GM12878 (cell line): Measurements from ENCODE around the gene PARD6B. TPM values are rescaled to one million over a fixed set of nuclear protein-coding genes. Genes with fewer than 3 reads are reported as not detected.

ENCODE experiments used
- FOS ChIP-seq: IDR thresholded peaks from 3 replicates; pipeline ENCODE4 v1.6.1; 2011; ENCODE audit warnings: borderline replicate concordance; ENCODE audit not compliant: insufficient read length; ENCODE audit errors: extremely low read depth
- GABPA ChIP-seq: IDR thresholded peaks from 2 replicates; pipeline ENCODE4 v1.6.1; 2014; ENCODE audit warnings: antibody characterized with exemption, low read depth, mild to moderate bottlenecking, inconsistent platforms
- IRF4 ChIP-seq: IDR thresholded peaks from 2 replicates; pipeline ENCODE4 v1.6.1; 2011; ENCODE audit warnings: low read depth, low read length
- IRF5 ChIP-seq: fragments of 450-650 bp; IDR thresholded peaks from 2 replicates; pipeline ENCODE4 v1.6.1; 2017; ENCODE audit warnings: borderline replicate concordance
- LARP7 ChIP-seq: fragments of 450-650 bp; IDR thresholded peaks from 2 replicates; pipeline ENCODE4 v1.6.1; 2017; ENCODE audit warnings: mild to moderate bottlenecking
- PML ChIP-seq: IDR thresholded peaks from 2 replicates; pipeline ENCODE4 v1.6.1; 2012; ENCODE audit warnings: low read length, inconsistent platforms
- POLR2A ChIP-seq: IDR thresholded peaks from 2 replicates; pipeline ENCODE4 v1.6.1; 2011; ENCODE audit warnings: low read depth, mild to moderate bottlenecking, low read length
- POLR2AphosphoS2 ChIP-seq: IDR thresholded peaks from 2 replicates; pipeline ENCODE4 v1.6.1; 2011; ENCODE audit warnings: low read depth, mild to moderate bottlenecking, low read length, improper control_type of control experiment, moderate library complexity
- RAD51 ChIP-seq: fragments of 450-650 bp; IDR thresholded peaks from 2 replicates; pipeline ENCODE4 v1.6.1; 2016; ENCODE audit warnings: moderate library complexity, mild to moderate bottlenecking, inconsistent platforms
- RFX5 ChIP-seq: IDR thresholded peaks from 2 replicates; pipeline ENCODE4 v1.6.1; 2011; ENCODE audit warnings: low read depth, low read length, improper control_type of control experiment
- TARDBP ChIP-seq: IDR thresholded peaks from 2 replicates; pipeline ENCODE4 v1.6.1; 2016; ENCODE audit warnings: borderline replicate concordance
- polyA plus RNA-seq, 11 experiments: library from polyadenylated mRNA; depleted of rRNA in 4 of 11; unstranded in 6 of 11; stranded (reverse) in 5 of 11; fragments of >200 nt; fragmentation: Nextera tagmentation in 4 of 11; fragmentation: Illumina TruSeq in 1 of 11; extraction: Ambion mirVana in 4 of 11; extraction: Trizol in 1 of 11; gene quantifications; 1 replicate in 1 of 11; 2 replicates in 10 of 11; pipeline versions ENCODE4 v1.2.1 to v1.2.3, GENCODE V29; 2011 to 2016; ENCODE audit warnings: inconsistent platforms in 2 of 11, missing spikeins in 2 of 11, low read depth in 1 of 11
- total RNA-seq, 4 experiments: library from RNA; depleted of rRNA in 3 of 4; stranded (reverse); fragments of >200 nt in 3 of 4; fragmentation: Illumina TruSeq in 1 of 4; extraction: Trizol in 1 of 4; gene quantifications; 2 replicates each; pipeline versions ENCODE4 v1.2.1 to v1.2.3, GENCODE V29; 2013 to 2021
- TF ChIP-seq, protein P1 (sequence below): fragments of 450-650 bp; IDR thresholded peaks from 2 replicates; pipeline ENCODE4 v1.6.1; 2017; ENCODE audit warnings: mild to moderate bottlenecking, moderate library complexity
- TF ChIP-seq, protein P2 (sequence below): fragments of 450-650 bp; IDR thresholded peaks from 2 replicates; pipeline ENCODE4 v1.6.1; 2016; ENCODE audit warnings: mild to moderate bottlenecking

The PARD6B gene
- total and polyA plus RNA-seq, 10 of the 15 experiments (the other 5 are each of a cell fraction or from before 2014, with no cell fraction given) = 0.57 to 4.7 (median 2.0) TPM

DNA sequence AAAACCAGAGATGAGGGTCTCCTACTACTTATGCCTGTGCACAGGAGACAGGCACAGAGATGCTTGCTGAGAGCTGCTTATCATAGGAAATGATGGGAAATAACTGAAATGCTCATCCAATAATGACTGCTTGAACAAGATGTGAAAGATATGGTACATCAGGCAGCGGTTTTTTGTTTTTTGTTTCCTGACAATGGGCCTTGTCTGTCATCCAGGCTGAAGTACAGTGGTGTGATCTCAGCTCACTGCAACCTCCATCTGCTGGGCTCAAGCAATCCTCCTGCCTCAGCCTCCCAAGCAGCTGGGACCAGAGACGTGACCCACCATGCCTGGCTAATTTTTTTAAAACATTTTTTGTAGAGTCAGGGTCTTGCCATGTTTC is 38.8 kb upstream of the PARD6B start (continued):
- TF ChIP-seq IRF5 (no peak), FOS (no peak), POLR2AphosphoS2 (no peak), POLR2A (no peak), IRF4 (no peak), GABPA (no peak), TARDBP (no peak), LARP7 (no peak), RAD51 (no peak), PML (no peak), RFX5 (no peak)
- TF ChIP-seq, protein P1, sequence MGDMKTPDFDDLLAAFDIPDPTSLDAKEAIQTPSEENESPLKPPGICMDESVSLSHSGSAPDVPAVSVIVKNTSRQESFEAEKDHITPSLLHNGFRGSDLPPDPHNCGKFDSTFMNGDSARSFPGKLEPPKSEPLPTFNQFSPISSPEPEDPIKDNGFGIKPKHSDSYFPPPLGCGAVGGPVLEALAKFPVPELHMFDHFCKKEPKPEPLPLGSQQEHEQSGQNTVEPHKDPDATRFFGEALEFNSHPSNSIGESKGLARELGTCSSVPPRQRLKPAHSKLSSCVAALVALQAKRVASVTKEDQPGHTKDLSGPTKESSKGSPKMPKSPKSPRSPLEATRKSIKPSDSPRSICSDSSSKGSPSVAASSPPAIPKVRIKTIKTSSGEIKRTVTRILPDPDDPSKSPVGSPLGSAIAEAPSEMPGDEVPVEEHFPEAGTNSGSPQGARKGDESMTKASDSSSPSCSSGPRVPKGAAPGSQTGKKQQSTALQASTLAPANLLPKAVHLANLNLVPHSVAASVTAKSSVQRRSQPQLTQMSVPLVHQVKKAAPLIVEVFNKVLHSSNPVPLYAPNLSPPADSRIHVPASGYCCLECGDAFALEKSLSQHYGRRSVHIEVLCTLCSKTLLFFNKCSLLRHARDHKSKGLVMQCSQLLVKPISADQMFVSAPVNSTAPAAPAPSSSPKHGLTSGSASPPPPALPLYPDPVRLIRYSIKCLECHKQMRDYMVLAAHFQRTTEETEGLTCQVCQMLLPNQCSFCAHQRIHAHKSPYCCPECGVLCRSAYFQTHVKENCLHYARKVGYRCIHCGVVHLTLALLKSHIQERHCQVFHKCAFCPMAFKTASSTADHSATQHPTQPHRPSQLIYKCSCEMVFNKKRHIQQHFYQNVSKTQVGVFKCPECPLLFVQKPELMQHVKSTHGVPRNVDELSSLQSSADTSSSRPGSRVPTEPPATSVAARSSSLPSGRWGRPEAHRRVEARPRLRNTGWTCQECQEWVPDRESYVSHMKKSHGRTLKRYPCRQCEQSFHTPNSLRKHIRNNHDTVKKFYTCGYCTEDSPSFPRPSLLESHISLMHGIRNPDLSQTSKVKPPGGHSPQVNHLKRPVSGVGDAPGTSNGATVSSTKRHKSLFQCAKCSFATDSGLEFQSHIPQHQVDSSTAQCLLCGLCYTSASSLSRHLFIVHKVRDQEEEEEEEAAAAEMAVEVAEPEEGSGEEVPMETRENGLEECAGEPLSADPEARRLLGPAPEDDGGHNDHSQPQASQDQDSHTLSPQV = no peak
- TF ChIP-seq, protein P2, sequence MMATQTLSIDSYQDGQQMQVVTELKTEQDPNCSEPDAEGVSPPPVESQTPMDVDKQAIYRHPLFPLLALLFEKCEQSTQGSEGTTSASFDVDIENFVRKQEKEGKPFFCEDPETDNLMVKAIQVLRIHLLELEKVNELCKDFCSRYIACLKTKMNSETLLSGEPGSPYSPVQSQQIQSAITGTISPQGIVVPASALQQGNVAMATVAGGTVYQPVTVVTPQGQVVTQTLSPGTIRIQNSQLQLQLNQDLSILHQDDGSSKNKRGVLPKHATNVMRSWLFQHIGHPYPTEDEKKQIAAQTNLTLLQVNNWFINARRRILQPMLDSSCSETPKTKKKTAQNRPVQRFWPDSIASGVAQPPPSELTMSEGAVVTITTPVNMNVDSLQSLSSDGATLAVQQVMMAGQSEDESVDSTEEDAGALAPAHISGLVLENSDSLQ = no peak
